ENCODE data around the gene ZRANB1.

DNA sequence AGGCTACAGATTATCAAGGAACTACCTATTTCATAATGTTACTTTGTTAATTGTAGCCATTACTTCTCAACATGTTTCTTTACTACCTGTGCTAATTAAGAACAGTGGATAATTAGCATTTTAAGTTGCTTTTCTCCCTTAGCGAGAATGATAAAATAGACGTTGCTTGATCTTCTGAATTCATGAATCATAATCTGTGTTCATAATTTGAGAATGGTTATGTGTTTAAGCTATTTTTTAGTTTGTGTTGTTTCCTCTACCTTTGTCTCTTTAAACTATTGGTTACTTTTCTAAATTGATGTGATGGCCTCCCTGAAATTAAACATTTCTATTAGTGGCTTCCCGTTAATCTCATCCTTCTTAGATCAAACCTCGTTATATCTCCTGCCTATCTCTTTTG is at the start of gene ZRANB1:
- TF ChIP-seq, protein P1, sequence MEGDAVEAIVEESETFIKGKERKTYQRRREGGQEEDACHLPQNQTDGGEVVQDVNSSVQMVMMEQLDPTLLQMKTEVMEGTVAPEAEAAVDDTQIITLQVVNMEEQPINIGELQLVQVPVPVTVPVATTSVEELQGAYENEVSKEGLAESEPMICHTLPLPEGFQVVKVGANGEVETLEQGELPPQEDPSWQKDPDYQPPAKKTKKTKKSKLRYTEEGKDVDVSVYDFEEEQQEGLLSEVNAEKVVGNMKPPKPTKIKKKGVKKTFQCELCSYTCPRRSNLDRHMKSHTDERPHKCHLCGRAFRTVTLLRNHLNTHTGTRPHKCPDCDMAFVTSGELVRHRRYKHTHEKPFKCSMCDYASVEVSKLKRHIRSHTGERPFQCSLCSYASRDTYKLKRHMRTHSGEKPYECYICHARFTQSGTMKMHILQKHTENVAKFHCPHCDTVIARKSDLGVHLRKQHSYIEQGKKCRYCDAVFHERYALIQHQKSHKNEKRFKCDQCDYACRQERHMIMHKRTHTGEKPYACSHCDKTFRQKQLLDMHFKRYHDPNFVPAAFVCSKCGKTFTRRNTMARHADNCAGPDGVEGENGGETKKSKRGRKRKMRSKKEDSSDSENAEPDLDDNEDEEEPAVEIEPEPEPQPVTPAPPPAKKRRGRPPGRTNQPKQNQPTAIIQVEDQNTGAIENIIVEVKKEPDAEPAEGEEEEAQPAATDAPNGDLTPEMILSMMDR (IDR thresholded peaks at IDR 0.05): no peak
- TF ChIP-seq POLR2AphosphoS5 (IDR thresholded peaks at IDR 0.05) (no peak), POLR2A (IDR thresholded peaks at IDR 0.05) (no peak)
